Measurements from ENCODE around the gene ETFB.

Gene ETFB

DNA sequence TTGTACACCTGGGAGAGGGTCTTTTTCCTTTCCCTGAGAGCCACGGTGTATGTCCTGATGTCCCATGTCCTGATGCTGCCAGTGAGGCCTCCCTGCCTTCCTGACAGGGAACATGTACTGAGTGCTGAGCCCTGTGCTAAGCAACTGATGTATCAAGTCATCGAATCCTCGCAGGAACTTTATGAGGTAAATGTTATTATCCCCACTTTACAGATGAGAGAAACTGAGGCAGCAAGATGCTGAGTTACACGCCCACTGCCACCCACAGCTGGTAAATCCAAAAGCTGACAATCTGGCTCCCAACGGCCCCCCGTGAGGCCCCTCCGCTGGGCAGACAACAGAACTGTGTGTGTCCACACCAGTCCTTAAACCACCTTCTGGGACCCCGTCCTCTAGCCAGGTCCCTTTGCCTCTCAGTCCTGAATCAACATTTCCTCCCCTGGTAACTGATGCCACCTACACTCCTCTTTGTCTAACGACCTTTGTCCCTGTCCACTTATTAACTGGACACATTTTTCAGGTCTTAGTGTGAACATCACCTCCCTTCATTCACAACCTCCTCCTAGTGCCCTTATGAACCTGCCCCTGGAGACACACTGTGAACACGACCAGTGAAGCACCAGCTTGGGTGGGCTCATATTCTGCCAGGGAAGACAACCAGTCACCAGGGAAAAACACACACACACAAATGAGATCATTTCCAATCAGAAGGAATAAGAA is 18.8 kb downstream of the ETFB start:
- FAIRE-seq = no peak

DNA sequence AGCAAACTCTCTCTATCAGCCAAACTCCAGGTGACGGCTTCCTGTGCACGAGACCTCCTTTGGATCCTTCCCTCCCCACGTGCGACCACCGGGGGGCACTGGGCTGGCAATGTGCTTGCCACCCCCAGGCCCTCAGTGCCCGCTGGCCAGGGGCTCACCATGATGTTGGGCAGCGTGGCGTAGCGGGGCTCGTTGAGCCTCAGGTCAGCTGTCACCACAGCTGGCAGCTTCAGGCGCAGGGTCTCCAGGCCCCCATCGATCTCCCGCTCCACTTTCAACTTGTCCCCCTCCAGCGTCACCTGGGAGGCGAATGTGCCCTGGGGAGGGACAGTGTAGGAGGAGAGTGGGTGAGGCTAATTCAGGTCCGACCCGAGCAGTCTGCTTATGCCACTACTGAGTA is 19.4 kb downstream of the ETFB start:
- FAIRE-seq = no peak

DNA sequence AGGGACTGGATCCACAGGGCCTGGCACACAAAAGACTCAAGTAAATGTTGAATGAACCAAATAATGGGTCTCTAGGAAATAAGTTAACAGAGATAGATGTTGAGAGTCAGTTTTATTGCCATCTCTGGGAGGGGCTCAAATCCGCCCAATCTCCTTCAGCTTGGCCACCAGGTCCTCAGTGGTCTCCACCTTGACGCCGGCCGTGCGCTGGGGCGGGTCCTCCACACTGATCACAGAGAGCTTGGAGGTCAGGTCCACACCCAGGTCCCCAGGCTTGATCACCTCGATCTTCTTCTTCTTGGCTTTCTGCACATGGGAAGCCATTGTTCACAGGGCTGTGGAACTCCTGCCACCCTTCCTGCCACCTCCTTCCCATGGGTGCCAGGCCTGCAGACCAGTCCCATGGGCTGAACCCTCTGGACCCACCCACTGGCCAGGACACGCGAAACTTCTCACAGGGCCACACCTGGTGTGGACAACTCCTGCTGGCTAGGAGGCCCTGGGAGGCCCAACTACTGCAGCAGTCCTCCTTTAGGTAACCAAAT is 21.0 kb downstream of the ETFB start:
- FAIRE-seq = no peak

DNA sequence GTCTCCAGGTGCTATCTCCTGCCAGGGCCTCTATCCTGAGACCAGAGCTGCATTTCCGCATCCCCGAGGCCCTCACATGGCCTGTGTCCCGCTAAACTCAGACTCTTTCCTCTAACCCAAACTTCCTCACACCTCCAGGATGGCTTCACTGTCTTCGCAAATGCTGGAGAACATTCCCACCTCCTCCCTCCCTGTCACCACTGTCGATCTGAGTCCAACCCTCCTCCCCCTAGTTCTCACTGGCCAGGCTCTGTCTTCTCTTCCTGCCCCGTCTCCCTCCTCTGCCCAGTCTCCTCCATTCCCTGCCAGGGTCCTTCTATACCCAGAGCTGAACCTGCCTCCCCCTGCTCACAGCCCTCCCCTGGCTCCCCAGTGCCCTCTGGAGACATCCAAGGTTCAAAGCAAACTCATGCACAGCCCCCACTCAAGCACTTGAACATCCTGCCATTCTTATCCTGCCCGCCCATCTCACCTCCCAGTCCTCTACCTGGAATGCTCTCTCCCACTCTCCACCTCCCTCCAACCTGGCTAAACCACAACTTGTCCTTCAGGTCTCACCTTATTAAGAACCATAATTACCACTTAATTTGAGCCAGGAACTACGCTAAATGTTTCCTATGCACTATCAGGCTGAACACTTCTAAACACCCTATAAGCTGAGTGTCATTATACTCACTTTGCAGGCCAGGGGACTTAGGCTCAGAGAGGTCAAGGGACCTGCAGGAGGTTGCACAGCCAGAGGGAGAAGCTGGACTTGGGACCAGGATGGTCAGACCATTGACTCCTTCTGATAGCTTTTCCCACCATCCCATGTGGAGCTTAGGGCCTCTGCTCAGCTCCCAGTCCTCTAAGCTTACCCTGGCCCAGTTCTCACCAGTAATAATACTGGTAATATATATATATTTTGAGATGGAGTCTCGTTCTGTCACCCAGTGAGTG is 23.3 kb downstream of the ETFB start:
- FAIRE-seq = no peak

DNA sequence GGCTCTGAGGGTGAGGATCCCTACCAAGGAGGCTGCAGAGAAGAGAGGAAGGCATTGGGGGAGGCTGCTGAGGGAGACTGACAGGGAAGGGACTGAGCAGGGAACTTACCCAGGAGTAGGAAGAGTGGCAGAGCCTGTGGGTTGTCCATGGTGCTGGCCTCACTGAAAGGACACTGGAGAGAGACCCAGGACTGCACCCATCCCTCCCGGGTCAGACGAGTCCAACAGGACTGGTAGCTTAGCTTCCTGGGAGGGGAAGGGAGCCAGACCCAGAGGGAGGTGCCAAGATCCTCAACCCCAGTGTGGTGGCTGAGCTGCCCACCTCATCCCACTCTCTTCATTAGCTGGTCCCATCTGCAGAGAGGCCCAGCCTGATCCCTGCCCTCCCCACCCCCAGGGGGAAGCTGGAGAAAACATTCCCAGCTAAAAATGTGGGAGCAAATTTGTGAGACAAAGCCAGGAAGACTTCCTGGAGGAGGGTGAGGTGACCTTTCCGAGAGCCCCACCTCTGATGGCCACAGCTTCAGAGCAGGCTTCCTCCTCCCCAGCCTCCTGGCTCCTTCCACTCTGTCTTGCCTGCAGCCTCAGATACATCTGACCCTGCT is 24.1 kb downstream of the ETFB start, which contains the start of gene VSIG10L:
VSIG10L (minus strand) TSS at position 164 of the 605 bp plus-strand sequence; CDS start at position 149, 15 bp downstream.
- no peak for FAIRE-seq

DNA sequence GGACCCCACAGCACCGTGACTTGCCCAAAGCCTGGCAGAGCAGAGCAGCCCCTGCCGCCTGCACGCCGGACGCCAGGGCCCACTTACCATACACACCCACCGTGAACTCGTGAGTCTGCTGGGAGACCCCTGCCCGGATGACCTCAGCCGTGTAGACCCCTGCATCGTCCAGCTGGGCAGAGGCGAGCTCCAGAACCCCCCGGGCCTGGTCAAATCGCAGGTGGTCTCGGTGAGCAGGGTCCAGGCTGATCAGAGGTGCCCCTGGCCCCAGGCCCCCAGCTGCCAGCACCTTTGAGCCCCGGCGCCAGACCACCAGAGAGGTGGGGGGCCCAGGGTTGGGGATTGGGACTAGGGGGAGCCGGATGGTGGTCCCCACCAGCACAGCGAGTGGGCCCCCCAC is 25.1 kb downstream of the ETFB start:
- no peak for FAIRE-seq

DNA sequence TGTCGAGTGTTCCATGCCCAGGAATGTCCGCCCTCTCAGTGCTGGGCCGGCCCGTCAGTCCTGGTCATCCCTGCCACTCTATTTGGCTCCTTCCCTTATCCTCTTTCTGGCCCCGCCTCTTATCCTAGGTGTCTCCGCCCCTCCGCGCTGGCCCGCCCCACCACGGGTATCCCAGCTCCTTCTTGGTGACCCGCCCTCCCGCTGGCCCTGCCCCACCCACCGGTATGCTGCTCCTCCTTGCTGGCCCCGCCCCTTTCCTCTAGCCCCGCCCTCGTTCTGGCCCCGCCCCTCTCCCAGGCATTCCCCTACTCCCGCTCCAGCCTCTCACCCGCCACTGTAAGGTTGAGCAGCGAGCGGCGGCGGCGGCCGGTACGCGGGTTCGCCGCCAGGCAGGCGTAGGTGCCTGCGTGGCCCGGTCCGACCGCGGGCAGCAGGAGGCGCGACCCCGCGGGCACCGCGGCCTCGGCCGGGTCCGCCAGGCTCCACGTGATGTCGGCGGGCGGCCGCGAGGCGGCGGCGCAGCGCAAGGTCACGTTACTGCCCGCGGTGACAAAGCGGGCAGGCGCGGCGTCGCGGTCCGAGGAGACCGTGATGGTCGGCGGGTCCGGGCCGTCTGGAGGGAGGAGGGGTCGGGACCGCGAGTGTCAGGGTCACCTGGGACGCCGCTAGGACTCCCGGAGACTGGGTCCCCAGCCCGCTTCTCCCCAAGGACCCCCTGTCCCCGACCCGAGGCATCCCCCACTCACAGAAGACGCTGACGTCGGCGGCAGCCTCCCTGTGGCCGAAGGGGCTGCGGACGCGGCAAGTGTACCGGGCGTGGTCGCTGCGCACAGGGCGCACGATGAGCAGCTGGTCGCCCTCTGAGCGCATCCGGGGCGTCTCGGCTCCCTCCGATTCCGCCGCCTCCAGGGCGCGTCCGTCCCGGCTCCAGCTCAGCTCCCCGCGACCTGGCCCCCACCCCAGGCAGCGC is 26.2 kb downstream of the ETFB start:
- FAIRE-seq = no peak

DNA sequence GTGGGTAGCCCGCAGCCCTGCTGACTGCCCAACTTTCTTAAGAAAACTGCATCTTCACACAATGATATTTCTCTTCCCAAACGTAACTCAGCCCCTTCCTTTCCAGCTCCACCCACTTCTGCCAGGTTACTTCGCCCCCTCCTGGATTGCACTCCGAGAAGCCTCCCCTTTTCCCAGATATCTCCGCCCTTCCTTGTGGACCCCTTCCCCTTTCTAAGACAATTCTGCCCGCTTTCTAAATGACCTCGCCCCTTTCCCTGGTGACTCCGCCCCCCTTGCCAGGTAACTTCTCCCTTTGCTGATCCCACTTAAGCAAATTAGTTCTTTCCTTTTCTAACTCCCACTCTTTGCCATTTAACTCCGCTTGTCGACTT is 26.9 kb downstream of the ETFB start:
- no peak for FAIRE-seq

DNA sequence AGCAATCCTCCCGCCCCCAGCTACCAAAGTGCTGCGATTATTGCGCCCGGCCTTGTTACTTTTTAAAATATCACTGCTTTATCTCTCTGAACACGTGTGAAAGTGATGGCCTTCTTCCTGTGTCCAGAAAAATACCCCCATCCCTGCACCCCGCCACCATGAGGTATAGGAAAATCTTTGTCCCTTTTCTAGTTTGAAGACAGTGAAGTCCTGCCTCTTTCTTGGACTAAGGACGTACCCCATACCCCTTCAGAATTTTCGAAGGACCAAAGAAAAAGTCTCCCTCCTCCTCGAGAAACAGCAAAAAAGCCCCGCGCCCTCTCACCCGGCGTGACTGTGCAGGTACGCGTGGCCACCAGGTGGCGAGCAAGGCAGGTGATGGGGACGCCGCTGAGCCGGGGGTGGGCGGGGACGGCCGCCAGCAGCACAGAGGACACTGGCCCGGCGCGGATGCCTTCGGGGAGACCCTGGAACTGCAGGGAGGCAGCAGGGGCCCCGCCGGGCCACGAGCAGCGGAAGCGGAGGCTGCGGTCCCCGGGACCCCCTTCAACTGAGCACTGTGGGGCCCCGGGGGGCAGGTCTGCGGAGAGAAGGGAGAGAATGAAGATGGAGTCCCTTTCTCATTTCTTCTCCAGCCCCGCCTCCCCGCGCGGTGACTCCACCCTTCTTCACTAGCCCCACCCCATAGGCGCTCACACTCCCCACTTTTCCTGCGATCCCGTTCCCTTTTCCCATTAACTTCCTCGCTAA is 27.4 kb downstream of the ETFB start:
- no peak for FAIRE-seq

DNA sequence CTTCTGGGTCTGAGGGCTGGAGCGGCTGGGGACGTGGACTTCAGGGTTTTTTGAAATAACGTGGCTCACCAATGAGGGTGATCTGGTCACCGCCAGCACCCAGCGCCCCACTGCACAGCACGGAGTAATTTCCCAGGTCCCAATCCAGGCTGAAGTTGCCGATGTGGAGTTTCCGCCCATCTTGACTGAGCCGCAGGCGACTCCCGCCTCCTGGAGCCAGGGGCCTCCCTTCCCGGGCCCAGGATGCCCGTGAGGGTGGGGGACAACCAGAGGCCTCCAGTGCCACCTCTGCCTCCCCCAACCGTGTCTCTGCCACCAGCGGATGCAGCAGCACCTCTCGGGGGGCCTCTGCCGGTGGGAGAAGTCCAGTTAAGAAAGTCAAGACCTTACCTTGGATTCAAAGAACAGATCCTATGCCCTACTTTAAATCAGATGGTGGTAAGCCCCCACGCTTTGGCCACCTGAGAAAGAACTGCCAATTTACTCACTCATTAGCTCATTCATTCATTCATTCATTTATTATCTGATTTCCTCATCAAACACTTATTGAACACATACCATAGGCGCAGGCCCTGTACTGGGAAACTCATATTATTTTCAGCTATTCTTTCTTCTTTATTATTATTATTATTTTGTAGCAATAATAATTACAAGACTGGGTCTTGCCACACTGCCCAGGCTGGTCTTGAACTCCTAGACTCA is 28.2 kb downstream of the ETFB start:
- no peak for FAIRE-seq

DNA sequence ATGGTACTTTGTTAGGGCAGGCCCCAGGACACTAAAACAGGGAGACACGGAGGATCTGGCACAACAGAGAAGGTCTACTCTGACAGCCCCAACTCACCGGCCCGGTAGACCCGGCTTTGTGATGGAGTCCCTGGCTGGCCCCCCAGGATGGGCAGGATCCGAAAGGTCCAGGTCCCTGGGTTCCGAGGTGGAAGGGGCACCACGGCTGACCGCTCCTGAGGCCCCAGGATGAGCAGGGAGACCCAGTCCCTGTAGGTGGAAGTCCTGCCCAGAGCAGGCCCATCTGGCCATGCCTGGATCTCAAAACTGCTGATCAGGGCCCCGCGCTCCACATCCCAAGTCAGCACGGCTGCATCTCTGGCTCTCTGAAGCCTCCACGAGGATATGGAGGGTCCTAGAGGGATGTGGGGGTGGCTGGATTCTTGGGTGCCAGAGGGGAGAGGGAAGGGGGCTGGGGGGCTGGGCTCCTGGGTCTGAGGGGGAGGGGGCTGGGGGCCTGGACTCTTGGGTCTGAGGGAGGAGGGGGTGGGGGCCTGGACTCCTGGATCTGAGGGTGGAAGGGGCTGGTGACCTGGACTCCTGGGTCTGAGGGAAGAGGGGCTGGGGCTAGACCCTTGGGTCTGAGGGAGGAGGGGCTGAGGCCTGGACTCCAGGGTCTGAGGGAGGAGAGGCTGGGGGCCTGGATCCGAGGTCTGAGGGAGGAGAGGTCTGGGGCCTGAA is 28.9 kb downstream of the ETFB start:
- no peak for FAIRE-seq

DNA sequence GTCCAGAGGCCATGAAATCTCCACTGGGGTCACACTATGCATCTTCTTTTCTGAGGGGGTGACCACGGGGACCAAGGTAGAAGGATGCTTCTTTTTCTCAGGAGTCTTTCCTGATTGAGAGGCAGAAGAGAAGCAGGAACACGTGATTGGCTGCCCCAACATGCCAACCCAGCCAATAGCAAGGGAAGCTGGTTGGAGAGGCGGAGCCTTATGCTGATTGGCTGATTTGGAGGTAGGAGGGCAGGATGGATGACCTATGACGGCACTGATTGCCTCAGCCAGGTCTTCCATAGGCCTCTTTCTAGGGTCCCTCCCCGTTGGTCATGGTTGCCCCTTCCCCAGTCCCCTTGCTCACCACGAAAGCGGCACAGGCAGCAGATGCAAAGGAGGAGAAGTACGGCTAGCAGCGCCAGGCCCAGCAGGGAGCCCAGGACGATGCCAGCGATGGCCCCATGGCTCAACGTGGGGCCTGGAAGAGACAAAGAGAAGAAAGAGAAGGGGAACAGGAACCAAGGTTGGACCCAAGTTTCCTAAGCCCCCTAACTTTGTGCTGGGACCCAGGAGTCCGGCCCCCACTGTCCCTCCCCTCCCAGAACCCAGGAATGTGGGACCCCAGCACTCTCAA is 32.2 kb downstream of the ETFB start:
- no peak for FAIRE-seq

DNA sequence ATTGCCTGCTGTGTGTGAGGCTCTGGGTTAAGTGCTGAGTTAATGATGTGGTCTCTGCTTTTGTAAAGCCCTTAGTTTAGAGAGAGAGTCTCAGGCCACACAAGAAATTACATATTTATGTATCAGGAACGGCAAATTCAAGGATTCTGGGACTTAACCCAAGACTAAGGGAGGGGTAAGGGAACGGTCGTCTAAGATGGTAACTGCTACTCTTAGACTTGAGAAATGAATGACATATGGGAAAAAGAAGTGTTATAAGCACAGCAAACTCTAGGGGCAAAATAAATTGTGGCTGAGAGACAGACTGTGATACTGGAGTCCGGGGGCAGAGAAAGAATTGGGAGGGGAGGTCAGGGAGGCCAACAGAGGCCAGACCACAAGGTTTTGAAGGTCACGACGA is 34.5 kb downstream of the ETFB start:
- FAIRE-seq = no peak

DNA sequence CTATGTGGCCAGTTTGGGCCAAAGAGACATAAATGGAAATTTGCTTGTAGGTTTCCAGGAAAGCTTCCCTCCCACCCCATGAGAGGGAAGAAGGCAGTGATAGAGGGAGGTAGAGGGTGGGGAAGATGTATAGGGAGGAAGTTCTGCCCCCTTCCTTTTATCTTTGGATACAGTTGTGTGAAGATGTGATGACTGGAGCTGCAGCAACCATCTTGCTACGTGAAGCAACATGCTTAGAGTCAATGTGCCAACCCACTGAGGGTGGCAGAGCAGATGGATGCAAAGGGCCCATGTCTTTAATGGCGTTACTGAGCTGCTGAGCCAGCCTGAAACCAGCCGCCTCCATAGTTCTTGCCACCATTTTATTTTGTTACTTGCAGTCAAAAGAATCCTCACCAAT is 35.0 kb downstream of the ETFB start:
- no peak for FAIRE-seq

DNA sequence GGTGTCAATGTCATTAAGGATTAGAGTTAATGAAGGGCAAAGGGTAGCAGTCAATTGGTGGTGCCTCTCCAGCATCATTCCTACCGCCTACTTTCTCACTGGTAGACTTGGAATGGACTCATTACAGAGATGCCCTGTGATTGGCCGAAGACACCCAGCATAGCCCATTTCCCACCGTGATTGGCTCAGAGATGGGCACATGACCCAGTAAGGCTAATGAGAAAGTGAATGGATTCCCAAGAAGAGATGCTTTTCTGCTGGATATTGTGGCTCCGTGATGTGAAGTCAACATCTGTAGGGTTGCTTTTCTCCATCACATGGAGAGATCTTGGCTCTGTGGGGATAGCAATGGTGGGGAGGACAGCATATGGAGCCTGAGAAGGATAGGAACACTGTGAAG is 35.8 kb downstream of the ETFB start:
- no peak for FAIRE-seq

DNA sequence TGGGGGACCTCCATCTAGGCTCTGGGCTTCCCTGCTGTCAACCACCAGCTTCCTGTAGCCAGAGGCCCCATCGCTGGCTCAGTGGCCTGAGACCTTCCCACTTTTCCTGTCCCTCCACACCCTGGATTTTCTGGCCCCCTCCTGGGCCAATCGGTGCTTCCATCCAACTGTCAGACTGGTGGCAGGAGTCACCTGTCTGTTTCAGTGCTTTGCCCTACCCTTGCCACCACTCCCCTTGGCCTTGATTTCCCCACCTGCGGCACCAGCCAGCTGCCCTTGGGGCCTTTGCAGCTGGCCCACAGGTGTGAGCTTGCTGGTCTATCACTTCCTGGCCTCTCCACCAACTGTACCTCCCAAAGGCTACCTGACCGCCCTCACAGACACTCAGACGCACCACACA is 36.8 kb downstream of the ETFB start:
- FAIRE-seq = no peak

DNA sequence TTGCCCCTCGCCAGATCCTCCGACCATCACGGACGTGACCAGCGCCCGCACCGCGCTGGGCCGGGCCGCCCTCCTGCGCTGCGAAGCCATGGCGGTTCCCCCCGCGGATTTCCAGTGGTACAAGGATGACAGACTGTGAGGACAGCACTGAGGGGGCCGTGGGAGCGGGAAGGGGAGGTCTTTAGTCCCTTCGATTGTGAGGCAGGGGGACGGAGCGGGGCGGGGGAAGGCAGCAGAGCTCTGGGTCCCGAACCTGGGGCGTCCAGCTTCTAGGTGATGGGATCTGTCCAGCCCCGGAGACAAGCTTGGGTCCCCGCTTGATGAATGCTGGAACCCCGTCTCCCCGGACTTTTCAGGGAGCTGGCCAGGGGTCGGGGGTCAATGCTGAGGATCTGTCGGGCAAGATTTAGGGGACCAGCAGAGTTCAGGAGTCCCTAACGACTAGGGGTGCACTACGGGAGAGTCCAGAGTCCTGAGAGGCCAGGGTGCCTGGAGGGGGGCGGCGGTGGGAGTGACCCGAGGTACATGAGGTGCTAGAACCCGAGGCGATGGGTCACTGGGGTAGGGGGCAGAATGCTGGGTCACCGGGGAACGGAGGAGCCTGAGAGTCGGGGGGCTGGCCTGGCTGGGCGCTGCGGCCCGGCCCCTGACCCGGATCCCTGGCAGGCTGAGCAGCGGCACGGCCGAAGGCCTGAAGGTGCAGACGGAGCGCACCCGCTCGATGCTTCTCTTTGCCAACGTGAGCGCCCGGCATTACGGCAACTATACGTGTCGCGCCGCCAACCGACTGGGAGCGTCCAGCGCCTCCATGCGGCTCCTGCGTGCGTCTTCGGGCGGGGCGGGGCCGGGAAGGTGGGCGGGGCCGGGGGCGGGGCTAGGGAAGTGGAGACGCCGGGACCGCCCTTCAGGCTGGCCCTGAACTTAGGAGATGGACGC is 38.9 kb downstream of the ETFB start:
- no peak for FAIRE-seq

Data from TTC549 (cell line).